KMS-11 (cell line): Measurements from ENCODE around the gene ATP13A2.
"Not testable (repeated sequence)": the region's sequence is repeated elsewhere in the genome, so short reads cannot be mapped to it uniquely, and the experiment has no call there.

Experiments used
- H2AFZ ChIP-seq: fragments of 200-600 bp; sonication (generic); 2 replicates; pipeline ENCODE4 v1.6.1; 2016; ENCODE audit warnings: antibody characterized with exemption, mixed run types, low read depth
- H3K27ac ChIP-seq: fragments of 200-600 bp; sonication (generic); 2 replicates; pipeline ENCODE4 v1.6.1; 2016; ENCODE audit warnings: mild to moderate bottlenecking, mixed run types
- H3K27me3 ChIP-seq: fragments of 200-600 bp; sonication (generic); 2 replicates; pipeline ENCODE4 v1.6.1; 2017; ENCODE audit warnings: mild to moderate bottlenecking, low read depth, mixed run types, moderate library complexity; ENCODE audit not compliant: insufficient read depth
- H3K36me3 ChIP-seq: fragments of 200-600 bp; sonication (generic); 2 replicates; pipeline ENCODE4 v1.6.1; 2017; ENCODE audit warnings: mild to moderate bottlenecking, mixed run types; ENCODE audit not compliant: insufficient read depth
- H3K4me1 ChIP-seq: fragments of 200-600 bp; sonication (generic); 2 replicates; pipeline ENCODE4 v1.6.1; 2016; ENCODE audit warnings: mild to moderate bottlenecking, low read depth, mixed run types; ENCODE audit not compliant: poor library complexity, severe bottlenecking
- H3K4me2 ChIP-seq: fragments of 200-600 bp; sonication (generic); 2 replicates; pipeline ENCODE4 v1.7.0; 2016; ENCODE audit warnings: mild to moderate bottlenecking, mixed run types
- H3K4me3 ChIP-seq: fragments of 200-600 bp; sonication (generic); IDR thresholded peaks from 2 replicates; pipeline ENCODE4 v1.6.1; 2017; ENCODE audit warnings: low read depth, low read length, mixed read lengths; ENCODE audit not compliant: insufficient read depth
- H3K79me2 ChIP-seq: fragments of 200-600 bp; sonication (generic); 2 replicates; pipeline ENCODE4 v1.6.1; 2016; ENCODE audit warnings: low read depth, mixed run types; ENCODE audit not compliant: insufficient read depth
- H3K9ac ChIP-seq: fragments of 200-600 bp; sonication (generic); 2 replicates; pipeline ENCODE4 v1.6.1; 2016; ENCODE audit warnings: mild to moderate bottlenecking, mixed run types
- H4K20me1 ChIP-seq: fragments of 200-600 bp; sonication (generic); 2 replicates; pipeline ENCODE4 v1.6.1; 2016; ENCODE audit warnings: mild to moderate bottlenecking, mixed run types; ENCODE audit not compliant: insufficient read depth
- CTCF ChIP-seq: fragments of 200-600 bp; sonication (generic); conservative IDR thresholded peaks from 2 replicates; pipeline ENCODE4 v1.6.1; 2017; ENCODE audit warnings: low read depth, mild to moderate bottlenecking, antibody characterized with exemption, low read length, moderate library complexity, mixed read lengths

ATP13A2 gene

DNA sequence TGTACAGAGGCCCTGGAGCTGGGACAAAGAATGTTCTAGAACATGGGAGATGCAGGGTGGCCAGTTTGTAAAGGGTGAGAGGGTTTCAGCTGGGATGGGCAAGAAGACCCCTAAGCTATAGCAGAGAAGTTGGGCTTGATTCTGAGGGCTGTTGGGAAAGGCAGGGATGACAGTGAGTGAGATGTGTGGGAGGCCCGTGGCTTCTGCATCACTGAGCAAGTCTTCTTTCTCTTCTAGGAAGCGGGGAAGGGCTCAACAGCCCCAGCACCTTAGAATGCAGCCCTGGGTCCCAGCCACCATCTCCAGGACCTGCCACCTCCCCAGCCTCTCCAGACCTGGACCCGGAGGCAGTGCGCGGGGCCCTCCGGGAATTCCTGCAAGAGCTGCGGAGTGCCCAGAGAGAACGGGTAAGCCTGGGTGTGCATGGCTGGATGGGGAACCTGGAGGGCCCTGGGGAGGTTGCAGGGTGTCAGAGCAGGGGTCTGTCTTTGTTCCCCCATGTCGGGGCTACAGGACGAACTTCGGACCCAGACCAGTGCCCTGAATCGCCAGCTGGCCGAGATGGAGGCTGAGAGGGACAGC lies 46.2 kb downstream of the ATP13A2 start:
- no peak overlapping the region for H3K27ac ChIP-seq
- H3K4me3 ChIP-seq: no peak overlapping the region
- no peak overlapping the region for H3K4me2 ChIP-seq
- no peaks in the 10 kb centered on the region for H3K27me3 ChIP-seq
- no peaks in the 10 kb centered on the region for H3K36me3 ChIP-seq
- no peaks in the 10 kb centered on the region for H3K79me2 ChIP-seq
- peaks cover 4% of the 10 kb centered on the region for H3K4me1 ChIP-seq
- H4K20me1 ChIP-seq: no peaks in the 10 kb centered on the region
- no peak overlapping the region for H3K9ac ChIP-seq
- no peak for TF ChIP-seq CTCF
- H2AFZ ChIP-seq: no peak overlapping the region

DNA sequence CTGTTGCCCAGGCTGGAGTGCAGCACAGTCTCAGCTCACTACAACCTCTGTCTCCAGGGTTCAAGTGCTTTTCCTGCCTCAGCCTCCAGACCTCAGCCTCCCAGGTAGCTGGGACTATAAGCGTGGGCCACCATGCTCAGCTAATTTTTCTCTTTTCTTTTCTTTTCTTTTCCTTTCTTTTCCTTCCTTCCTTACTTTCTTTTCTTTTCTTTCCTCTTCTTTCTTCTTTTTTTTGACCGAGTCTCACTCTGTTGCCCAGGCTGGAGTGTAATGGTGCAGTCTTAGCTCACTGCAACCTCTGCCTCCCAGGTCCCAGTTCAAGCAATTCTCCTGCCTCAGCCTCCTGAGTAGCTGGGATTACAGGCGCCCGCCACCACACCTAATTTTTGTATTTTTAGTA lies 47.6 kb downstream of the ATP13A2 start:
- not testable (repeated sequence) for H4K20me1 ChIP-seq, H3K36me3 ChIP-seq, H3K79me2 ChIP-seq, H3K4me2 ChIP-seq, H2AFZ ChIP-seq, H3K4me3 ChIP-seq, H3K27me3 ChIP-seq, H3K27ac ChIP-seq, H3K9ac ChIP-seq
- peaks cover 11% of the 10 kb centered on the region for H3K4me1 ChIP-seq

DNA sequence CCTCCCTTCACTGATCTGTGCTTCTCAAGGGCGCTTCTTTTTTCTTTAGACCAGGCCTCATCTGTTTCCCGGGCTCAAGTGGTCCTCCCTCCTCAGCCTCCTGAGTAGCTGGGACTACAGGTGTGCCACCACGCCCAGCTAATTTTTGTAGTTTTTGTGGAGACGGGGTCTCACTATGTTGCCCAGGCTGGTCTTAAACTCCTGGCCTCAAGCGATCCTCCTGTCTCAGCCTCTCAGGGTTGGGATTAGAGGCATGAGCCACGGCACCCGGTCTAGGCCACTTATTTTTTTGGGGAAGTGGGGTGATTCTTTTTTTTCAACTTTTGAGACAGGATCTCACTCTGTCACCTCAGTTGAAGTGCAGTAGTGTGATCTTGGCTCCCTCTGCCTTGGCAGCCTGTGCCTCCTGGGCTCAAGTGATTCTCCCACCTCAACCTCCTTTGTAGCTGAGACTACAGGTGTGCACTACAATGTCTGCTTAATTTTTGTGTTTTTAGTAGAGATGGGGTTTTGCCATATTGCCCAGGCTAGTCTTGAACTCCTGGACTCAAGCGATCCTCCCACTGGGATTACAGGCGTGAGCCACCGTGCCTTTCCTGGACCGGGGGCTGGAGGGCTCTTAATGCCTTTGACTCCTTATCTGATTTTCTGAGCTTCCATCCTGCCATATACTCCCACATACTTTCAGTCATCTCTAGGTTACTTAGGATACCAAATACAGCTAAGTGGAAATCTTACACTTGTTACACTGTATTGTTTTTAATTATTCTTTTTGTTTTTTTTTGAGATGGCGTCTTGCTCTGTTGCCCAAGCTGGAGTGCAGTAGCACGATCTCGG lies 50.2 kb downstream of the ATP13A2 start:
- Histone ChIP-seq H3K36me3 (no peaks in the 10 kb centered on the region), H4K20me1 (no peaks in the 10 kb centered on the region), H3K27me3 (no peaks in the 10 kb centered on the region), H3K9ac (no peak overlapping the region; the same call in 1 of the 2 replicates), H2AFZ (peak overlapping the region; percentile 85), H3K27ac (no peak overlapping the region), H3K4me3 (no peak overlapping the region), H3K79me2 (no peaks in the 10 kb centered on the region), H3K4me2 (peak overlapping the region; percentile 64), H3K4me1 (peaks cover 11% of the 10 kb centered on the region)
- TF ChIP-seq CTCF: no peak

GRCh38 chr1:16960560-16961296 lies 51.0 kb downstream of the ATP13A2 start:
- Histone ChIP-seq H3K4me2 (peak overlapping the region; percentile 64), H4K20me1 (no peaks in the 10 kb centered on the region), H3K27ac (no peak overlapping the region), H3K9ac (peak overlapping the region; percentile 19; the same call in 1 of the 2 replicates), H3K4me1 (peaks cover 11% of the 10 kb centered on the region), H3K36me3 (no peaks in the 10 kb centered on the region), H3K27me3 (no peaks in the 10 kb centered on the region), H3K79me2 (no peaks in the 10 kb centered on the region), H3K4me3 (peak overlapping the region; percentile 35), H2AFZ (peak overlapping the region; percentile 85)
- peak; percentile 60 for TF ChIP-seq CTCF
